HG03378 (cell line): ENCODE data around the gene CACNA2D2.

ENCODE experiments used
- ATAC-seq: cut with Tn5 transposase; IDR thresholded peaks from one replicate; pipeline ENCODE4 v1.9.1; 2021; ENCODE audit warnings: mild to moderate bottlenecking, moderate library complexity; ENCODE audit not compliant: unreplicated experiment

The CACNA2D2 gene

GRCh38 chr3:50470658-50471057, 32.8 kb downstream of the CACNA2D2 start:
- no peak for ATAC-seq

GRCh38 chr3:50467919-50468318, 35.5 kb downstream of the CACNA2D2 start:
- no peak for ATAC-seq

- ATAC-seq = no peak
Observed at GRCh38 chr3:50466177-50466576, 37.3 kb downstream of the CACNA2D2 start.

GRCh38 chr3:50464569-50464968, 38.9 kb downstream of the CACNA2D2 start:
- ATAC-seq = no peak

- ATAC-seq = no peak
Observed at GRCh38 chr3:50459785-50460184, 43.6 kb downstream of the CACNA2D2 start.

GRCh38 chr3:50457988-50458387, 45.4 kb downstream of the CACNA2D2 start:
- ATAC-seq = no peak

- no peak for ATAC-seq
Observed at GRCh38 chr3:50455161-50456018, 48.0 kb downstream of the CACNA2D2 start.

GRCh38 chr3:50454481-50455070, 48.9 kb downstream of the CACNA2D2 start:
- ATAC-seq = no peak

- no peak for ATAC-seq
Observed at GRCh38 chr3:50453907-50454306, 49.5 kb downstream of the CACNA2D2 start.

GRCh38 chr3:50450209-50450921, 53.1 kb downstream of the CACNA2D2 start:
- ATAC-seq = no peak

- ATAC-seq = no peak
Observed at GRCh38 chr3:50448752-50449539, 54.5 kb downstream of the CACNA2D2 start.

GRCh38 chr3:50447290-50447840, 56.1 kb downstream of the CACNA2D2 start:
- ATAC-seq = no peak

GRCh38 chr3:50445919-50446318, 57.5 kb downstream of the CACNA2D2 start:
- no peak for ATAC-seq

- ATAC-seq = no peak
Observed at GRCh38 chr3:50444782-50445181, 58.7 kb downstream of the CACNA2D2 start.

- ATAC-seq = no peak
Observed at GRCh38 chr3:50444213-50444612, 59.2 kb downstream of the CACNA2D2 start.

GRCh38 chr3:50442945-50443579, 60.4 kb downstream of the CACNA2D2 start:
- ATAC-seq = no peak

GRCh38 chr3:50441424-50442217, 61.8 kb downstream of the CACNA2D2 start:
- ATAC-seq = no peak

GRCh38 chr3:50436114-50436674, 67.2 kb downstream of the CACNA2D2 start:
- no peak for ATAC-seq
